ENCODE measurements around the gene SBK3.
A peak's percentile ranks its signal among the peaks of the same experiment; 100 is the strongest.
"Not testable (repeated sequence)": the region's sequence is repeated elsewhere in the genome, so short reads cannot be mapped to it uniquely, and the experiment has no call there.

SBK3 gene

GRCh38 chr19:55581145-55581822 lies 35.9 kb upstream of the SBK3 start:
- Histone ChIP-seq H3K4me1 (peaks cover 9% of the 10 kb centered on the region), H3K9me3 (0 out of 2 replicates have a peak, but pooled peaks cover 3% of the 10 kb centered on the region), H3K27me3 (ENCODE audit: low read depth) (no peaks in the 10 kb centered on the region), H3K36me3 (replicated peaks) (peaks cover 5% of the 10 kb centered on the region), H3K4me3 (peak overlapping the region; percentile 82)
- in situ Hi-C loops (cut with MboI; ENCODE audit: low sequenced_read_pairs): no loop called here
- DNase-seq (ENCODE audit: low spot score in 2 of 2): peak in 1 of 2 experiments; percentile 55

DNA sequence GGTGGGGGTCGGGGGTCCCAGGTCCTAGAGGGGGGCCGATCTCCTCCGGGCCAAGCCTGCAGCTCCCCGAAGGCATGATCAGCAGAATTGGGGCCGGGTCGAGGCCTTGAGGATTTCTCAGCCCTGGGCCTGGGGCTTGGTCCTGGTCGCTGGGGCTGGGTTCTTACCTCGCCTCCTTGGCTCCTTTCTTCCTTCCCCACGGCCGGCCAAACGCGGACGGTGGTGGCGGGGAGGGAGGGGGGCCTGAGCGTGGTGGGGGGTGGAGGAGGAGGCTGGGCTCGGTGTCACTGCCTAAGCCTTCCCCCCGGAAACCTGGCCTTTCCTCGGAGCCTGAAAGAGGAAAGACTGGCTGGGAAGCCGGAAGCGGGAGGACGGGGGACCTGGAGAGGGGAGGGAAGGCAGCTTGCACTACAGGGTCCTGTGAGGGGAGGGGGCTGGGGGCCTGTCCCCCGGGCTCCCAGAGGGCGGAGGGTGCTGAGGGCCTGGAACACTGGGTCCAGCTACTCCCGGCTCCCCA lies 35.3 kb upstream of the SBK3 start, which contains the start of gene ZNF579:
Gene ZNF579, minus strand, starts transcription at position 221 of the 517 bp plus-strand sequence. CDS start 1,209 bp downstream, outside the sequence.
- peak; percentile 77 to 95 for DNase-seq (ENCODE audit: low spot score in 2 of 2)
- Histone ChIP-seq H3K4me3 (peak within 1 kb of the TSS; percentile 82), H3K36me3 (replicated peaks) (peaks cover 5% of the 10 kb centered on the region), H3K4me1 (peaks cover 4% of the 10 kb centered on the region), H3K9me3 (0 out of 2 replicates have a peak, but pooled peaks cover 3% of the 10 kb centered on the region), H3K27me3 (ENCODE audit: low read depth) (no peaks in the 10 kb centered on the region)
- in situ Hi-C loops (cut with MboI; ENCODE audit: low sequenced_read_pairs): no loop called here

DNA sequence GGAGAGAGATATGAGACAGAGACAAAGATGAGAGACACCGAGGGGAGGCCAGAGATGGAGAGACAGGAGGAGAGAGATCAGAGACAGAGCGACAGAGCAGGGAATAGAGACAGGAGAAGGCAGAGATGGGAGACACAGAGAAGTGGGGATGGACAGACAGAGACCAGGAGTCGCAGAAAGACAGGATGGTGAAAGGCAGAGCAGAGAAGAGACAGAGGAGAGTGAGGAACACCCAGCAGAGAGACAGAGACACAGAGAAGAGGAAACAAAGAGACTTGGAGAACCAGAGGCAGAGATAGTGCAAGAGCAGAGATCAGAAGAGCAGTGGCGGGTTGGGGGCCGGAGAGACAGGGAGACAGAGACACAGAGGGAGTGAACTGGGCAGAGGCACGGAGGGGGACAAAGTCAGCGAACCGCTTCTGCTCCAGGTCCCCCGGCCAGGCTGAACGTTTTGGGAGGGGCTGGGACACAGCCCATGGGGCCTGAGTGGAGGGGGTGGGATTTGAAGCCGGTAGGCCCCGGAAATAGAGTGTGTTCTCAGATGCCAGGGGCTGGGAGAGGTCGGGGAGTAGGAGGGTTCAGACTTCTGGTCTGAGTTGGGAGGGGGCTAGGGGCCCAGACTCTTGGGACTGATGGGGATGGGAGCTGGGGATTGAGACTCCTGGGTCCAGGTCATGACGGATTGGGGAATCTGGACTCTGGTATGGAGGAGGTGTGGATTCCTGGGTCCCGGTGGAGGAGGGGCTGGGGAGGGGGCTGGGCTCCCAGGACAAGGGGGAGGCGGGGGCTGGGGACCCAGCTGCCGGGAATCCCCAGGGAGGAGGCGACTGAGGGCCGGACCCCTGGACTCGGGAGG lies 34.7 kb upstream of the SBK3 start:
- peak; percentile 35 to 54 for DNase-seq (ENCODE audit: low spot score in 2 of 2)
- Histone ChIP-seq H3K27me3 (ENCODE audit: low read depth) (no peaks in the 10 kb centered on the region), H3K4me1 (no peaks in the 10 kb centered on the region), H3K36me3 (replicated peaks) (peaks cover 5% of the 10 kb centered on the region), H3K4me3 (peak overlapping the region; percentile 82), H3K9me3 (no peaks in the 10 kb centered on the region)
- in situ Hi-C loops (cut with MboI; ENCODE audit: low sequenced_read_pairs): no loop called here

- Histone ChIP-seq H3K36me3 (replicated peaks) (peaks cover 5% of the 10 kb centered on the region), H3K4me3 (peak overlapping the region; percentile 82), H3K27me3 (ENCODE audit: low read depth) (no peaks in the 10 kb centered on the region), H3K9me3 (no peaks in the 10 kb centered on the region), H3K4me1 (no peaks in the 10 kb centered on the region)
- in situ Hi-C loops (cut with MboI; ENCODE audit: low sequenced_read_pairs): no loop called here
- no peak for DNase-seq (ENCODE audit: low spot score in 2 of 2)
Measured at GRCh38 chr19:55578761-55579747, 33.7 kb upstream of the SBK3 start.

DNA sequence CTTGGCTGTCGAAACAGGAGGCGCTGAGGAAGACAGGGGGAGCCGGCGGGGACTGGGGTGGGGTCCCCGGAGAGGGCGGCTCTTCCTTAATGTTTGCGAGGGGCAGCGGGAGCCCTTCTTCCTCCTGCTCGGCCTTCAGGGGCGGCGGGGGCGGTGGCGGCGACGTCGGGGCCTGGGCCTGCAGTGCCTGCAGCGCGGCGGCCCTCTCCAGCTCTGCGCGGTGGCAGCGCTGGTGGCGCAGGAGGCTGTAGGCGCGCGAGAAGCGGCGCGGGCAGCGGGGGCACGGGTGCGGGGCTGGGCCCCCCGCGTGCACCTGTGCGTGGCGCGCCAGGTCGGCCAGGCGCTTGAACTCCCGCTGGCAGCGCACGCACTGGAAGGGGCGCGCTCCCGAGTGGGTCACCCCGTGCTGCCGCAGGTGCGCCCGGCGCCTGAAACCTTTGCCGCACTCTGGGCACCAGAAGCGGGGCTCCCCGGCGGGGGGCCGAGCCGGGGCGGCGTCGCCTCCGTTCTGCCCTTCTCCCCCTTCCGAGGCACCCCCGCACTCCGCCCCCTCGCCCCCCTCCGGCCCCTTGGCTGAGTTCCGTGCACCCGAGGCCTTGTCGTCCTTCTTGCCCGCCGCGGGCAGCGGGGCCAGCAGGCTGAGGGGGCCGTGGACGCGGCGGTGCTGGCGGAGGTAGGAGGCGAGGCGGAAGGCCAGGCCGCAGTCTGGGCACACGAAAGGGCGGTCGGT lies 32.9 kb upstream of the SBK3 start:
- no peak overlapping the region for H3K4me3 ChIP-seq
- H3K36me3 ChIP-seq (replicated peaks): peaks cover 5% of the 10 kb centered on the region
- no peaks in the 10 kb centered on the region for H3K9me3 ChIP-seq
- H3K4me1 ChIP-seq: no peaks in the 10 kb centered on the region
- DNase-seq (ENCODE audit: low spot score in 2 of 2): no peak
- in situ Hi-C loops (cut with MboI; ENCODE audit: low sequenced_read_pairs): no loop called here
- no peaks in the 10 kb centered on the region for H3K27me3 ChIP-seq (ENCODE audit: low read depth)

DNA sequence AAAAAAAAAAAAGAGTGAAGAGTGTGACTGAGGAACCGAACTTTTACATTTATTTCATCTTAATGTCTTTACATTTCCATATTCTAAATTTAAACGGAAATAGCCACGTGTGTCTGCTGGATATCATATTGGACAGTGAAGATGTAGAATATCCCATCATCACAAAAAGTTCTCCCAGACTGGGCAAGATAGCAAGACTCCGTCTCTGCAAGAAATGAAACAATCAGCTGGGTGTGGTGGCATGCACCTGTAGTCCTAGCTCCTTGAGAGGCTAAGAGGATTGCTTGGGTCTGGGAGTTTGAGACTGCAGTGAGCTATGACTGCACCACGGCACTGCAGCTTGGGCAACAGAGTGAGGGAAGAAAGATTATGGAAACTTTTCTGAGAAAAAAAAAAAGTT lies 31.4 kb upstream of the SBK3 start:
- no peak for DNase-seq (ENCODE audit: low spot score in 2 of 2)
- Histone ChIP-seq H3K4me3 (no peak overlapping the region), H3K4me1 (no peaks in the 10 kb centered on the region), H3K9me3 (no peaks in the 10 kb centered on the region), H3K36me3 (replicated peaks) (peaks cover 5% of the 10 kb centered on the region), H3K27me3 (ENCODE audit: low read depth) (no peaks in the 10 kb centered on the region)
- in situ Hi-C loops (cut with MboI; ENCODE audit: low sequenced_read_pairs): no loop called here

- H3K4me1 ChIP-seq; DNase-seq (ENCODE audit: low spot score in 2 of 2); H3K9me3 ChIP-seq; H3K36me3 ChIP-seq (replicated peaks); H3K4me3 ChIP-seq; H3K27me3 ChIP-seq (ENCODE audit: low read depth); in situ Hi-C loops (cut with MboI; ENCODE audit: low sequenced_read_pairs): not testable (repeated sequence)
Measured at GRCh38 chr19:55573929-55574328, 28.6 kb upstream of the SBK3 start.

DNA sequence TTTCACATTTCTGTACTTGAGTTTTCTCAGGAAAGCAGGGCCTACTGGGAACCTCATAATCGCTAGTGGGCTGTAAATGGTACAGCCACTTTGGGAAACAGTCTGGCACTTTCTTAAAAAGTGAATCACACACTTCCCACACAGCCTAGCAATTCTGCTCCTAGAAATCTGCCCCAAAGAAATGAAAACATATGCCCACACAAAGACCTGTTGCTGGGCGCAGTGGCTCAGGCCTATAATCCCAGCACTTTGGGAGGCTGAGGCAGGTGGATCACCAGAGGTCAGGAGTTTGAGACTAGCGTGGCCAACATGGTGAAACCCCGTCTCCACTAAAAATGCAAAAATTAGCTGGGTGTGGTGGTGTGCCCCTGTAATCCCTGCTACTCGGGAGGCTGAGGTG lies 24.1 kb upstream of the SBK3 start:
- H3K9me3 ChIP-seq; H3K27me3 ChIP-seq (ENCODE audit: low read depth); H3K4me3 ChIP-seq; DNase-seq (ENCODE audit: low spot score in 2 of 2); H3K36me3 ChIP-seq (replicated peaks); in situ Hi-C loops (cut with MboI; ENCODE audit: low sequenced_read_pairs); H3K4me1 ChIP-seq: not testable (repeated sequence)

DNA sequence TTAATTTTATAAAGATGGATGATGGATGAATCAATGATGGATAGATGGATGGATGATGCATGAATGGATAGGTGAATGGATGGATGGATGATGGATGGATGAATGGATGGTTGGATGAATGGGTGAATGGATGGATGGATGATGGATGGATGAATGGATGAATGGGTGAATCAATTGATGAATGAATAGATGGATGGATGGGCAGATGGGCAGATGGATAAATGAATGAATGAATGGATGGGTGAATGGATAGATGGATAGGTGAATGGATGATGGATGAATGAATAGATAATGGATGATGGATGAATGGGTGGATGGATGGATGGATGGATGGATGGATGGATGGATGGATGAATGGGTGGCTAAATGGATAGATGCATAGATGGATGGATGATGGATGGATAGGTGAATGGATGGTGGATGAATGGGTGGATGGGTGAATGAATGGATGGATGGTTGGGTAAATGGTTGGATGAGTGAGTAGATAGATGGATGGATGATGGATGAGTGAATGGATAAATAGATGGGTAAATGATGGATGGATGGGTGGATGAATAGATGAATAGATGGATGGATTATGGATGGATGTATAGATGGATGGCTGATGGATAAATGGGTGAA lies 22.5 kb upstream of the SBK3 start:
- Histone ChIP-seq H3K4me1 (no peaks in the 10 kb centered on the region), H3K4me3 (no peak overlapping the region), H3K27me3 (ENCODE audit: low read depth) (peaks cover 4% of the 10 kb centered on the region), H3K9me3 (no peaks in the 10 kb centered on the region), H3K36me3 (replicated peaks) (no peaks in the 10 kb centered on the region)
- in situ Hi-C loops (cut with MboI; ENCODE audit: low sequenced_read_pairs): no loop called here
- DNase-seq (ENCODE audit: low spot score in 2 of 2): no peak

DNA sequence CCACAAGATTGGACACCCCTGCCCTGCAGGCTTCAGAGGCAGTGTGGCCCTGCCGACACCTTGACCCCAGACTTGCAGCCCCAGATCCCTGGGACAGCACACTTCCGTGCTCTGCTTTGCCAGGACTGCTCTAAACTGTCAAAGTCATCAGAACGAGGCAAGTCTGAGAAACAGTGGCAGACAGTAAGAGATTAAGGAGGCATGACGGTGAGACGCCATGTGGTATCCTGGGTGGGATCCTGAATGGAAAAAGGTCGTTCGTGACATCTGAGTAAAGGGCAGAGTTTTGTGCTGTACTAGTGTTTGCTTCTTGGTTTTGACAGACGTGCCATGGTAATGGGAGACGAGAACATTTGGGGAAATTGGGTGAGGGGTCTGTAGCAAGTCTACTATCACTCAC lies 21.5 kb upstream of the SBK3 start:
- in situ Hi-C loops (cut with MboI; ENCODE audit: low sequenced_read_pairs): no loop called here
- Histone ChIP-seq H3K36me3 (replicated peaks) (no peaks in the 10 kb centered on the region), H3K27me3 (ENCODE audit: low read depth) (peaks cover 4% of the 10 kb centered on the region), H3K9me3 (no peaks in the 10 kb centered on the region), H3K4me3 (no peak overlapping the region), H3K4me1 (no peaks in the 10 kb centered on the region)
- no peak for DNase-seq (ENCODE audit: low spot score in 2 of 2)

- H3K27me3 ChIP-seq (ENCODE audit: low read depth): peaks cover 6% of the 10 kb centered on the region
- no peaks in the 10 kb centered on the region for H3K9me3 ChIP-seq
- in situ Hi-C loops (cut with MboI; ENCODE audit: low sequenced_read_pairs): no loop called here
- H3K4me1 ChIP-seq: no peaks in the 10 kb centered on the region
- no peak overlapping the region for H3K4me3 ChIP-seq
- no peak for DNase-seq (ENCODE audit: low spot score in 2 of 2)
- H3K36me3 ChIP-seq (replicated peaks): no peaks in the 10 kb centered on the region
Measured at GRCh38 chr19:55563261-55563690, 17.9 kb upstream of the SBK3 start.

DNA sequence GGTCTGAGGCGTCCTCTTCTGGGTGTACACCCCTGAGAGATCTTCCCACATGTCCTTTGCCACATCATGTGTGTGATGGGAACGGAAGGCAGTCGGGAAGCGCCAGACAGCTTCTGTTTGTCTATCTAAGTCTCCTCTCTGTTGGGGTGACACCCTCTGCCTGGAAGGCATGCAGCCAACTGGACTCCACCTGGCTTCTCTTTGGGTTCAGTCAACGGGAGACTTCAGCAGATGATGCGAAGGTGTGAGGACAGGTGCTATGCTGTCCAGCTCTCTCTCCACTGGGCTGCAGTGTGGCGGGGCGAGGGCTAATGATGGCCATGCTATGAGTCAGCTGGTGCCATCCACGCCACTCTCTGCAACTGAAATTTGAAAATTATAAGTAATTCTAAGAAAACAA lies 14.3 kb upstream of the SBK3 start:
- H3K36me3 ChIP-seq (replicated peaks): no peaks in the 10 kb centered on the region
- no peaks in the 10 kb centered on the region for H3K9me3 ChIP-seq
- H3K4me1 ChIP-seq: no peaks in the 10 kb centered on the region
- H3K27me3 ChIP-seq (ENCODE audit: low read depth): 0 out of 2 replicates have a peak, but pooled peaks cover 2% of the 10 kb centered on the region
- no peak overlapping the region for H3K4me3 ChIP-seq
- in situ Hi-C loops (cut with MboI; ENCODE audit: low sequenced_read_pairs): no loop called here
- DNase-seq (ENCODE audit: low spot score in 2 of 2): no peak
